IPS-18c (cell line): ENCODE results near the gene ZNF212.
"Not testable (repeated sequence)": the region's sequence is repeated elsewhere in the genome, so short reads cannot be mapped to it uniquely, and the experiment has no call there.

ENCODE experiments used
- H3K4me3 ChIP-seq: 2 replicates; pipeline ENCODE4 v1.7.0; 2013; ENCODE audit warnings: low read depth, mild to moderate bottlenecking, low read length, moderate library complexity; ENCODE audit not compliant: insufficient read depth
- H3K9me3 ChIP-seq: one replicate; pipeline ENCODE4 v1.6.1; 2013; ENCODE audit warnings: mild to moderate bottlenecking, low read length, moderate library complexity; ENCODE audit not compliant: control insufficient read depth, insufficient read depth

Gene ZNF212

DNA sequence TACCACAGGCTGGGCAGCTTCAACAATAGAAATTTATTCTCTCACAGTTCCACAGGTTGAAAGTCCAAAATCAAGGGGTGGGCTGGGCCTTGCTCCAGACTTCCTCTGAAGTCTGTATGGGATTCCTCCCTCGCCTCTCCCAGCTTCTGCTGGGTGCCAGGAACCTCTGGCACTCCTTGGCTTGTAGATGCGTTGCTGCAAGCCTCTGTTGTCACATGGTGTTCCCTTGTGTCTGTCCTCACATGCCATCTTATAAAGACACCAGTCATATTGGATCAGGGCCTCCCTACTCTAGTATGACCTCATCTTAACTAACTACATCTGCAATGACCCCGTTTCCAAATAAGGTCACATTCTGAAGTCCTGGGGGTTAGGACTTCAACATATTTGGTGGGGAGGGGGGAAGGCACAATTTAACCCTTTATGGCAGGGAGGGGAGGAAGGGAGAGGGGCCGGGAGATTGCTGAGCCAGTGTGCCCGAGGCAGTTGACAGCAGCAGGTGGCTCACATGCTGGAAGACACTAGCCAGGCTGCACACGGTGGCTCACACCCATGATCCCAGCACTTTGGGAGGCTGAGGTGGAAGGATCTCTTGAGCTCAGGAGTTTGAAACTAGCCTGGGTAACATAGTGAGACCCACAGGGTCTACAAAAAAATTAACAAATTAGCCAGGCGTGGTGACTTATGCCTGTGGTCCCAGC, 25.3 kb upstream of the ZNF212 start:
- no peaks in the 10 kb centered on the region for H3K9me3 ChIP-seq
- no peak overlapping the region for H3K4me3 ChIP-seq

DNA sequence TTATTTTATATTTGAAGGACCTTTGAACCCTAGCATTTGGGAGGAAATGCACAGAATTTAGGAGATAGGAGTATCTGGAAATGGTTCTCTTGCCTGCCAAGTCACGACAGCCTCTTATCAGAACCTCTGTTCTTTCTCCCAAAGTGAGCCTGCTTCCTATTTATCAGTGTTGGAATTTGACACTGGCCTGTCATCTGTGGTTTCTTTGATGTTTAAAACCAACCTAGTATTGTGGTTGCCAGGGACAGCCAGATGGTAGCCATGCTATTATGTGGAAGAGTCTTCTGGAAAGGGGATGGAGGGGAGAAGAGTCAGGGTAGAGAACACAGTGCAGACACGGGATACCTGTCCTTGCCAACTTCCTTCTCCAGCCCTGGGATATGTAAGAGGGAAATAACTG, 23.0 kb upstream of the ZNF212 start:
- H3K9me3 ChIP-seq = no peaks in the 10 kb centered on the region

DNA sequence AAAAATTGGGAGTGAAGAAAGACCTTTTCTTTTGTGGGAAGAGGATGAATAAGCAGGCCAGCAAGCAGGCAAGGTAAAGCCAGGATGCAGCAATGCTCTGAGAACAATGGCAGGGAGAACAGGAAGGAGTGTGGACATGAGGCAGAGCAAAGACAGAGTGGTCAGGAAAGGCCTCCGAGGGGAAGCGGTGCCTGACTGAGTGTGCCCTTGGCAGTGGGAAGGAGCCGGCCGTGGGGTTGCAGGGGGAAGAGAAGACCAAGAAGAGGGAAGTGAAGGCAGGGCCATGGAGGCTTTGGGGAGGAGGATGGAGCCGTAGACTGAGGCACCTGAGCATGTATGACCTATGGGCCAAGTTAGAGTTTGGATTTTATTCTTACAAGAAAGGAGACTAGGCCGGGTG, 21.9 kb upstream of the ZNF212 start:
- Histone ChIP-seq H3K9me3 (no peaks in the 10 kb centered on the region), H3K4me3 (no peak overlapping the region)

More for the DNA sequence above, 23.0 kb upstream of the ZNF212 start:
- no peak overlapping the region for H3K4me3 ChIP-seq

DNA sequence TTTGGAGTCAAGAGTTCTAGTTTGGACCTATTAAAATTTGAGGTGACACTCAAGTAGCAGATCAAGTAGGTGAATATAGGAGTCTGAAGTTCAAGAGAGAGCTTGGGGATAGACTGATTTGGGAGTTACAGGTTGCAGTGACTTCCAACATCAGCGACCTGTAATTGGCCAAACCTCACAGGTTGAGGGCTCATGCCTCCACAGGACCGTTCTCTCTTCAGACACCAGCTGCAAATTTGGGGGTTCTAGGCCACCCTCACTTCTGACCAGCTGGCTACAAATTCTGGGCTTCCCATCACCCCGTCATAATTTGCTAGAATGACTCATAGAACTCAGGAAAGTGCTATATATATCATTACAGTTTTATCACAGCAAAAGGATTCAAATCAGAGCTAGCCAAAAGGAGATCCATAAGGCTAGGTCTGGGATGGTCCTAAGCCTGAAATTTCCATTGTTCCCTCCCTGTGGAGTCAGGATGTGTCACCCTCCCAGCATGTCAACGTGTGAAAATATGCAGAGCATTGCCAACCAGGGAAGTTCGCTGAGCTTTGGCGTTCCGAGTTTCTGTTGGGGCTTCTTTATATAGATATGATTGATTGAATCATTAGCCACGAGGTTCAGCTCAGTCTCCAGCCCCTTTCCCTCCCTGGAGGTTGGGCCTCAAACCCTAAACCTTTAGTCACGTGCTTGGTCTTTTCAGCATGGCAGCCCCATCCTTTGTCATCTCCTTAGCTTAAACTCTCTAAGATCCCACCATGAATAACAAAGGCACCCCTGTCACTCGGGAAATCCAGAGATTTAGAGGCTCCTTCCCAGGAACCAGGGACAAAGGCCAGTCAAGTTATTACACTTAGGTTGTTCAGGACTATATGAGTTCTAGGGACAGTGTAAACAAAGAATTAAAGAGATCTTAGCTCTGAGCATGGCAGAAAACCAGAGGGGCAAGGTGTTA, 20.7 kb upstream of the ZNF212 start:
- Histone ChIP-seq H3K9me3 (no peaks in the 10 kb centered on the region), H3K4me3 (no peak overlapping the region)

DNA sequence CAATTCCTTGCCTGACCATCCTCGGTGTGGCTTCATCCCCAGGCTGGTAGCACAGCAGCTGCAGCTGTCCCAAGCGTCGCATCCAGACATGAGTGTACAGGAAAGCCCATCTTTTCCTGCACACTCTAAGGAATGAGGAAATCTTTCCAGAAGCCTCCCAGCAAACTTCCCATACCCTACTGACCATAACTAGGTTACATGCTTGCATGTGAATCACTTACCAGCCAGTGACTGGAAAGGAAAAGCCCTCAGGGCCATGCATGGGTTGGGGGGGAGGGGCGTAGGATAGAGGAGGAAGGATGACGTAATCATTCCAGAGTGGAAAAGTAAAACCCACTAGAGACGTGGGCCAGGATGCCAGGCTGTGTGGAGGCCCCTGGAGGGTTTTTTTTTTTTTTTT, 18.9 kb upstream of the ZNF212 start:
- no peaks in the 10 kb centered on the region for H3K9me3 ChIP-seq

DNA sequence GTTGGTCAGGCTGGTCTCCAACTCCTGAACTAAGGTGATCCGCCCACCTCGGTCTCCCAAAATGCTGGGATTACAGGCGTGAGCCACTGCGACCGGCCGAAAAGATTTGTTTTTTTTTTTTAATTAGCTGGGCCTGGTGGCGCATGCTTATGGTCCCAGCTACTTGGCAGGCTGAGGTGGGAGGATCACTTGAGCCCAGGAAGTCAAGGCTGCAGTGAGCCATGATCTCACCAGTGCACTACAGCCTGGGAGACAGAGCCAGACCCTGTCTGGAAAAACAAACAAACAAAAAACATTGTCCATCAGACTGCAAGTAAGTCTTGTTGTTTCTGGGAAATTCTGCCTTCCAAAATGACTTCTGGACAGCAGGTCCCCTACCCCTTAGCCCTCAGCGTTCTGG, 16.3 kb upstream of the ZNF212 start:
- H3K4me3 ChIP-seq = no peak overlapping the region
- H3K9me3 ChIP-seq = no peaks in the 10 kb centered on the region

More for the DNA sequence above, 18.9 kb upstream of the ZNF212 start:
- no peak overlapping the region for H3K4me3 ChIP-seq

DNA sequence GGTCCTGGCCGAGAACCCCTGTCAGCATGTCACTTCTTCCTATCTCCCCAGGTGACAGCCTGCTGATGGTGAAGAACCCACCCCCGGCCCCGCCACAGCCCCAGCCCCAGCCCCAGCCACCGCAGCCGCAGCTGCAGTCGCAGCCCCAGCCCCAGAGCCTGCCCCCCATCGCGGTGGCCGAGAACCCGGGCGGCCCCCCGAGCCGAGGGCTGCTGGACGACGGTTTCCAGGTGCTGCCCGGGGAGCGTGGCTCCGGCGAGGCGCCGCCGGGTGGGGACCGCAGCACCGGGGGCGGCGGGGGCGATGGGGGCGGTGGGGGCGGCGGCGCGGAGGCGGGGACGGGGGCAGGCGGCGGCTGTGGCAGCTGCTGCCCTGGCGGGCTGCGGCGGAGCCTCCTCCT, 15.7 kb upstream of the ZNF212 start:
- no peaks in the 10 kb centered on the region for H3K9me3 ChIP-seq
- no peak overlapping the region for H3K4me3 ChIP-seq

DNA sequence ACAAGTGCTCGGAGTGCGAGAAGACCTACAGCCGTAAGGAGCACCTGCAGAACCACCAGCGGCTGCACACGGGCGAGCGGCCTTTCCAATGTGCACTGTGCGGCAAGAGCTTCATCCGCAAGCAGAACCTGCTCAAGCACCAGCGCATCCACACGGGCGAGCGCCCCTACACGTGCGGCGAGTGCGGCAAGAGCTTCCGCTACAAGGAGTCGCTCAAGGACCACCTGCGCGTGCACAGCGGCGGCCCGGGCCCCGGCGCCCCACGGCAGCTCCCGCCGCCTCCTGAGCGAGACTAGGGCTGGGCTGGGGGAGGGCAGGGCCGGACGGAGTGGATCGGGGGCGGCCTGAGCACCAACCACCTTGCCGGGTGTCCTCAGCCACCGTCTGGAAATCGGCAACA, 15.1 kb upstream of the ZNF212 start:
- Histone ChIP-seq H3K9me3 (no peaks in the 10 kb centered on the region), H3K4me3 (no peak overlapping the region)

DNA sequence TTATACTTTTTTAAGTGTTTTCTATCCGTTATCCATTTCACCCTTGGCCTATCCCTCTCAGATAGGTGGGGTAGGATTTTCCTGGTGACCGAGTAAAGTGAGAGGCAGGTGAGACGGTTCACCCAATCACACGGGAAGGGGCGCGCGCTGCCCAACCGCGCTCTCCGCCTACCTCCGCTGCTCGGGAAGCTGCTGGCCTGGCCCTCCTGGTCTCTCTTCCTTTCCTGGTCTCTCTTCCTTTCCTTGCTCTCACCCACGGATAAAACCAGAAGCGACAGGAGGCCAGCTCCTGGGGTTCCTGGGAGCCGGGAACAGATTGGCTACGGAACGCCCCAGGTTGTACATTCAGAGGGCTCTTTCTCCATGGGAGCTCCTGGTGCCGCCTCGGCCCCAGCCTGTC, 14.3 kb upstream of the ZNF212 start:
- H3K4me3 ChIP-seq = no peak overlapping the region

DNA sequence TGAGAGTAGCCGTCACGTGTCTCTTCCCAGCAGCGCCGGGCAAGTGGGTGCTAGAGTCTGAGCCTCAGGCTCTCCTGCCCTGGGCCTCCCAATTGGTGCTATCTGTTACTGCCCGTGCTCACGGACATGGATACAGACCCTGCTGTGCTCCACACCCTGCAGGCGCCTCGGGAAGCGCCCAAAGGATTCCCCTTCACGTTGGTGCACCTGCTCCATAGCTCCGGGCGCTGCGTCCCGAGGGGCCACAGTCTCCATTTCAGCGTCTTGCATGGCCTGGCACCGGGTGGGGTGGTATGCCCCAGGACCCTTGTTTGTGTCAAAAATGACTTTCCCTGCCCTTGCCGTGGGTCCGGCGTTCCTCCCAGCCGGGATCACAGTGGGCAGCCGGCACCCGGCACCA, 13.8 kb upstream of the ZNF212 start:
- H3K4me3 ChIP-seq = no peak overlapping the region
- no peaks in the 10 kb centered on the region for H3K9me3 ChIP-seq

More for the DNA sequence above, 14.3 kb upstream of the ZNF212 start:
- H3K9me3 ChIP-seq = no peaks in the 10 kb centered on the region

DNA sequence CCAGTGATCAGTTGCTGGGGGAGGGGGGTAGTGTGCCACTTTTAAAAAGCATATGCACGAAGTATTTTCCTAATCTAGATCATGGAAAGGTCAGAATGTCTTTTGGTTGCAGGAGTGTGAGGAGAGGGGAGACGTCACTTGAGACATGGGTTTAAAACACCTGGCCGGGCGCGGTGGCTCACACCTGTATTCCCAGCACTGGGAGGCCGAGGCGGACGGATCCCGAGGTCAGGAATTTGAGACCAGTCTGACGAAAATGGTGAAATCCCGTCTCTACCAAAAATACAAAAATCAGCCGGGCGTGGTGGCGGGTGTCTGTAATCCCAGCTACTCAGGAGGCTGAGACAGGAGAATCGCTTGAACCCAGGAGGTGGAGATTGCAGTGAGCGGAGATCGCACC, 13.1 kb upstream of the ZNF212 start:
- H3K4me3 ChIP-seq, H3K9me3 ChIP-seq: not testable (repeated sequence)

DNA sequence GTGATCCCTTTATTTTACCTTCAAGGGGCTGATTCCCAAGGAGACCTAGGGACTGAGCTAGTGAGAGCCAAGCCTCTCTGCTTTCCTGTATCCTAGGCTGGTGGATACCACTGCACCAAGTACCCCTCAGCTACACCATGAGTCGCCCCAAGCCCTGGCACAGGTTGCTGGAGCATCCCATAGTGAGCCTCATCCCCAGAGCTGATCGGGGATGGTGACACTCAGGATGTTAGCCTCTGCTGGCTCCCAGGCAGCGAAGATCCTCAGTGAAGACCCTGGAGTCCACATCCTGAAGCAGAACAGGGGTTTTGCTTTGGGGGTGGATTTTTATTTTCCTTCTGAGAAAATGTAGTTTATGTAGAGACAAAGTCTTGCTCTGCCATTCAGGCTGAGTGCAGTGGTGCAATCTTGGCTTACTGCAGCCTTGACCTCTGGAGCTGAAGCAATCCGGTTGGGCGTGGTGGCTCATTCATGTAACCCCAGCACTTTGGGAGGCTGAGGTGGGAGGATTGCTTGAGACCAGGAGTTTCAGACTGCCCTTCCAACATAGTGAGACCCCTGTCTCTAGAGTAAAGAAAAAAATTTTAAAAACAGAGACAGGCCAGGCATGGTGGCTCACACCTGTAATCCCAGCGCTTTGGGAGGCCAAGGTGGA, 12.5 kb upstream of the ZNF212 start:
- Histone ChIP-seq H3K4me3 (no peak overlapping the region), H3K9me3 (no peaks in the 10 kb centered on the region)

DNA sequence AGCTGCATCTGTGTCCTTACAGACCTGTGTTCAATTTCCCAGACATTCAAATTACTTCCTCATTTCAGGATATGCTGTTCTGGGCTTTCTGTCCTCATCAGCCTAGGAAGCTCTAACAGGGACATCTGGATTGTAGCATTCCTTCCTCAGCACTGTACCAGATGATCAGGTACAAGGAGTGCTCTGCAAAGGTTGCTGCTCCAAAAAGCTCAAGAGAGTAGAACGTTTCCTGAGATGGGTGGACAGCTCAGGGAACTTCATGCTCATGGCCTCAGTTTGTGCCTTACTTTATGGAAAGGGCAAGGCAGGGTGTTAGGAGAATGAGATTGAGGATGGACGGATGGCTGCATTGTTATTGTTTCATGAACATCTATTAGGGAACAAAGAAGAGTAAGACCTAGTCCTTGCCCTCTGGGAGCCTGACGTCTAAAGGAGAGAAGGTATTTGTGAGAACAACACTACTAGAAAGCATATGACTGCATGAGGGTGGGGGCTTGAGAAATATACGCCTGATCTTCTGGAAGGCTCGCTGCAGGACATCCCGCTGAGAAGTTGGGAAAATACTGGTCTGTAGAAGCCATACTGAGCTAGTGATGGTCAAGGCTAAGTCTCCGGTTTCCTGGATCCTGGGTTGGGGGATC, 10.5 kb upstream of the ZNF212 start:
- Histone ChIP-seq H3K9me3 (no peaks in the 10 kb centered on the region), H3K4me3 (no peak overlapping the region)

DNA sequence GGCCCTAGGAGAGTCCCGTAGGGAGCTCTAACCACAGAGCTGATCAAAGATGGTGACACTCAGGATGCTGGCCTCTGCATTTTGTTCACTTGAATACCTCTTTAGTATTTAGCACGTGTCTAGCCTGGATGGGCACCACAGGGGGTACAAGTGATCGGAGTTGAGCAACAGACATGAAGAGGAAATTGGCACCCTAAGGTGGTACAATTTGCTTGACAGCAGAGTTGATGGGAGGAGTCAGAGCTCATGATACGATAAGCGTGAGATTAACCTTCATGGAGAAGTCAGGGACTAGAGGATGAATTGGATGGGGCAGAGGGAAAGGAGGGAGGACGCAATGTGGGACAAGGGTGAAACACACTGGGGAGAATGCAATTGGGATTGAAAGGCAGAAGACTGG, 9.9 kb upstream of the ZNF212 start:
- no peak overlapping the region for H3K4me3 ChIP-seq

DNA sequence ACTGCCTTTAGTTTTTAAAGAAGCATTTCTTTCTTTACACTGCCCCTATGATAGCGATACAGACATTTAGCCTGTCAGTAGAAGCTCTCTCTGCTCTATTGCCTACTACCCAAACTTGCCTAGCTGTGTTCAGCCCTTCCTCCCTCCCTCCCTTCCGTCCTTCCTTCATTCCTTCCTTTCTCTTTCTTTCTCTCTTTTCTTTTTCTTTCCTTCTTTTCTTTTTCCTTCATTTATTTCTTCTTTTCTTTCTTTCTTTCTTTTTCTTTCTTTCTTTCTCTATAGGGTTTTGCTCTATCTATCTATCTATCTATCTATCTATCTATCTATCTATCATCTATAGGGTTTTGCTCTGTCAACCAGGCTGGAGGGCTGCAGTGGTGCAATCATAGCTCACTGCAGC, 7.1 kb upstream of the ZNF212 start:
- Histone ChIP-seq H3K4me3 (no peak overlapping the region), H3K9me3 (no peaks in the 10 kb centered on the region)

More for the DNA sequence above, 9.9 kb upstream of the ZNF212 start:
- no peaks in the 10 kb centered on the region for H3K9me3 ChIP-seq

DNA sequence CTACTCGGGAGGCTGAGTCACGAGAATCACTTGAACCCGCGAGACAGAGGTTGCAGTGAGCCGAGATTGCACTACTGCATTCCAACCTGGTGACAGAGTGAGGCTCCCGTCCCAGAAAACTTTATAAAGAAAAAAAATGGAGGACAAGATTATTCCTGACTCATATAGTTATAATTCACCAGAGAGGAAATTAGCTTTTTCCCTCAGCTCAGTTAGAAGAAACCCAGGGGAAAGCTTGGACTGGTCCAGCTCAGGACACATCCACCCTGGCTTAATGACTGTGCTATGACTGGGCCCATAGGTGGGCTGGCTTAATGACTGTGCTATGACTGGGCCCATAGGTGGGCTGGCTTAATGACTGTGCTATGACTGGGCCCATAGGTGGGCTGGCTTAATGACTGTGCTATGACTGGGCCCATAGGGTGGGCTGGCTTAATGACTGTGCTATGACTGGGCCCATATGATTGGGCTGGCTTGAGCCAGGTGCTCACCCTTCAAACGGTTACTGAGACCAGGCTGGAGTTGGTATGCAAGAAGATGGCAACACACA, 5.7 kb upstream of the ZNF212 start:
- not testable (repeated sequence) for H3K4me3 ChIP-seq, H3K9me3 ChIP-seq

DNA sequence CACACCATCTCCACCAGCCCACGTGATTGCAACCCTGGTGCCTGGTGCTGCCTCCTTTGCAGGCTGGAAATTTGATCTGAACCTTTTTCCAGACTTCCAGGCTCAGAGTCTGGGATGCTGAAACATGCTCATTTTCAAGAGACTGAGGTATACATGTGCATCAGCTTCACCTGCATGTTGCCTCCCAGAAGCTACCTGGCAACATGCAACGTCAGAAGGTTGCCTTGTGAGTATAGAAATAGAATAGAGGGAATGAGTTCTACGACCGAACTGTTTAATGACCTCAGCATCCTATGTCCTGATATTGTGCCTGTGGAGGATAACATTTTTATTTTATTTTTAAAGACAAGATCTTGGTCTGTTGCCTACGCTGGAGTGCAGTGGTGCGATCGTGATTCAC, 1.9 kb upstream of the ZNF212 start:
- Histone ChIP-seq H3K4me3 (no peak overlapping the region), H3K9me3 (no peaks in the 10 kb centered on the region)
